Measurements from ENCODE around the gene HBG1. TPM values are rescaled to one million over a fixed set of nuclear protein-coding genes. Genes with fewer than 3 reads are reported as not detected.

Gene HBG1
- total RNA-seq (2022; extraction: Qiagen RNA extraction), result not detected in 5 replicates

DNA sequence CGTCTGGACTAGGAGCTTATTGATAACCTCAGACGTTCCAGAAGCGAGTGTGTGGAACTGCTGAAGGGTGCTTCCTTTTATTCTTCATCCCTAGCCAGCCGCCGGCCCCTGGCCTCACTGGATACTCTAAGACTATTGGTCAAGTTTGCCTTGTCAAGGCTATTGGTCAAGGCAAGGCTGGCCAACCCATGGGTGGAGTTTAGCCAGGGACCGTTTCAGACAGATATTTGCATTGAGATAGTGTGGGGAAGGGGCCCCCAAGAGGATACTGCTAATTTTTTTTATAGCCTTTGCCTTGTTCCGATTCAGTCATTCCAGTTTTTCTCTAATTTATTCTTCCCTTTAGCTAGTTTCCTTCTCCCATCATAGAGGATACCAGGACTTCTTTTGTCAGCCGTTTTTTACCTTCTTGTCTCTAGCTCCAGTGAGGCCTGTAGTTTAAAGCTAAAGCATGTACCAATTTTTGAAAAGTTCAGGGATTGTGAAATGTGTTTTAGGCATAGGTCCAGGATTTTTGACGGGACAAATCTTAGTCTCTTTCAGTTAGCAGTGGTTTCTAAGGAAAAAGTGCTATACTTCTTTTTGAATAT lies at the start of gene HBG1:
HBG1 (minus strand) TSS at position 51 of the 590 bp plus-strand sequence. CDS start 53 bp downstream, outside the sequence.

GRCh38 chr11:5269715-5270147 lies 20.1 kb upstream of the HBG1 start, which contains the start of gene HBE1:
Gene HBE1 (minus strand): TSS chr11:5269945. CDS start chr11:5269890, 55 bp downstream.

GRCh38 chr11:5254646-5255413 lies 5.2 kb upstream of the HBG1 start, which contains the start of gene HBG2:
Gene HBG2 (minus strand): TSS chr11:5254781. CDS start chr11:5254728, 53 bp downstream.

GRCh38 chr11:5234381-5234834 lies 15.2 kb downstream of the HBG1 start, which contains the start of gene HBD:
Gene HBD (minus strand): TSS chr11:5234483. CDS start chr11:5234433, 50 bp downstream.

DNA sequence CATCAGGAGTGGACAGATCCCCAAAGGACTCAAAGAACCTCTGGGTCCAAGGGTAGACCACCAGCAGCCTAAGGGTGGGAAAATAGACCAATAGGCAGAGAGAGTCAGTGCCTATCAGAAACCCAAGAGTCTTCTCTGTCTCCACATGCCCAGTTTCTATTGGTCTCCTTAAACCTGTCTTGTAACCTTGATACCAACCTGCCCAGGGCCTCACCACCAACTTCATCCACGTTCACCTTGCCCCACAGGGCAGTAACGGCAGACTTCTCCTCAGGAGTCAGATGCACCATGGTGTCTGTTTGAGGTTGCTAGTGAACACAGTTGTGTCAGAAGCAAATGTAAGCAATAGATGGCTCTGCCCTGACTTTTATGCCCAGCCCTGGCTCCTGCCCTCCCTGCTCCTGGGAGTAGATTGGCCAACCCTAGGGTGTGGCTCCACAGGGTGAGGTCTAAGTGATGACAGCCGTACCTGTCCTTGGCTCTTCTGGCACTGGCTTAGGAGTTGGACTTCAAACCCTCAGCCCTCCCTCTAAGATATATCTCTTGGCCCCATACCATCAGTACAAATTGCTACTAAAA lies 22.8 kb downstream of the HBG1 start, which contains the start of gene HBB:
HBB (minus strand) TSS at position 340 of the 579 bp plus-strand sequence; CDS start at position 290, 50 bp downstream.

DNA sequence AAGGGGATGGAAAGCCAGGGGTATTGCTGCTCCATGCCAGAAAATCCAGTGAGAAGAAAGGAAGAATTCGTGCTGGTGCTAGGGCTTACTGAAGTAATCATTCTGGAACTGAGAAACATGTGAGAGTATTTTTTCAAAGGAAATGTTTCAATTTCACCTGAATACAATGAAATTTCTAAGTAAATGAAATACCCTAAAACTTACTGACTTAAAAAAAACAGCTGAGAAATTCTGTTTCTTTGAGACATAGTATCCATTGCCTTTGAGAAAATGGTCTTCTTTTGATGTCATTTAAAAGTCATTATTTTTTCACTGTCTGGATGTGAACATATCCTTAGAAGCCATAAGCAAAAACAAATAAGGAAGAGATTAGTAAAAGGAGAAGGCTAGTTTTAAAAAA lies 49.1 kb downstream of the HBG1 start, which contains the start of gene OR51V1:
OR51V1 (minus strand) TSS at position 101 of the 400 bp plus-strand sequence; CDS start at position 101, 0 bp downstream.

Other genes with a start within 250 kb of the HBG1 start
- gene OR52J3, start 203.3 kb downstream of the HBG1 start, total RNA-seq (2022; extraction: Qiagen RNA extraction), result not detected in 5 replicates
- not detected in 5 replicates for gene OR52E2, start 190.2 kb downstream of the HBG1 start, total RNA-seq (2022; extraction: Qiagen RNA extraction)
- gene OR52E1, start 180.3 kb downstream of the HBG1 start, total RNA-seq (2022; extraction: Qiagen RNA extraction), result not detected in 5 replicates
- gene OR52A5, start 111.5 kb downstream of the HBG1 start, total RNA-seq (2022; extraction: Qiagen RNA extraction), result not detected in 5 replicates
- gene OR52A1, start 95.1 kb downstream of the HBG1 start, total RNA-seq (2022; extraction: Qiagen RNA extraction), result not detected in 5 replicates
- not detected in 5 replicates for gene OR51V1, start 49.2 kb downstream of the HBG1 start, total RNA-seq (2022; extraction: Qiagen RNA extraction)
- gene HBB, start 22.8 kb downstream of the HBG1 start, total RNA-seq (2022; extraction: Qiagen RNA extraction), result 0.24 TPM in 1 of 5 replicates, not detected in the others
- not detected in 5 replicates for gene HBD, start 15.4 kb downstream of the HBG1 start, total RNA-seq (2022; extraction: Qiagen RNA extraction)
- gene HBG2, start 4.9 kb upstream of the HBG1 start, total RNA-seq (2022; extraction: Qiagen RNA extraction), result not detected in 5 replicates
- 0.10 to 0.19 TPM (median 0.17 TPM) in 3 of 5 replicates, not detected in the others for gene HBE1, start 20.1 kb upstream of the HBG1 start, total RNA-seq (2022; extraction: Qiagen RNA extraction)
- not detected in 5 replicates for gene OR51B4, start 52.1 kb upstream of the HBG1 start, total RNA-seq (2022; extraction: Qiagen RNA extraction)
- gene OR51B2, start 74.4 kb upstream of the HBG1 start, total RNA-seq (2022; extraction: Qiagen RNA extraction), result not detected in 5 replicates
- gene OR51B5, start 93.7 kb upstream of the HBG1 start, total RNA-seq (2022; extraction: Qiagen RNA extraction), result not detected in 5 replicates
- not detected in 5 replicates for gene OR51B6, start 101.7 kb upstream of the HBG1 start, total RNA-seq (2022; extraction: Qiagen RNA extraction)
- not detected in 5 replicates for gene OR51M1, start 134.0 kb upstream of the HBG1 start, total RNA-seq (2022; extraction: Qiagen RNA extraction)
- not detected in 5 replicates for gene OR51Q1, start 172.3 kb upstream of the HBG1 start, total RNA-seq (2022; extraction: Qiagen RNA extraction)
- gene OR51I1, start 191.7 kb upstream of the HBG1 start, total RNA-seq (2022; extraction: Qiagen RNA extraction), result not detected in 5 replicates
- gene OR51I2, start 199.5 kb upstream of the HBG1 start, total RNA-seq (2022; extraction: Qiagen RNA extraction), result not detected in 5 replicates
- gene OR52D1, start 238.8 kb upstream of the HBG1 start, total RNA-seq (2022; extraction: Qiagen RNA extraction), result not detected in 5 replicates

Measured in A549 treated with AZD2906 at 1 μM for 4 hours (cell line).